Stimulated activated CD8-positive, alpha-beta memory T cell treated with anti-CD3 and anti-CD28 coated beads, Interleukin-7, amount 100 ng/mL, for 24 hours (primary cell): ENCODE results near the gene JARID2.

Experiments used
- DNase-seq: peaks from one replicate; pipeline ENCODE4 v3.0.0-alpha.2; 2020; ENCODE audit warnings: low read depth

The JARID2 gene

GRCh38 chr6:15441981-15442380 is 196.1 kb downstream of the JARID2 start:
- DNase-seq = no peak

DNA sequence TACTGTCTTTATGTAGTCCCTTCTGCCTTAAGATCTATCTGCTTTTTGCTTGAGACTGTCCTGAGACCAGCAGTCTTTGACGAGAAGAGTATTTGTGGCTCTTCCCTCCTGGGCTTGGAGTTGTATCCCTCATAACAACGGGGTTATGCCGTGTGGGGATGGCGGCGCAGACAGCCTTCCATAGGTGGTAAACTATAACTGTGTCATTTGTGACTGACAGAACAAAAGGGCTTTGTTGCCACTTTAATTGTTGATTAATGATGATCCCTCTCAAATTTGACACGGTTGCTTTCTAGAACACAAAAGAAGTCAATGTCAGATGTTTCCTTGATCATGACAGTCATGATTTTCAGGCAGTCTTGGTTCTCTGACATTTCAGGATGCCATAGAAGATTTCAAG is 196.6 kb downstream of the JARID2 start:
- no peak for DNase-seq

DNA sequence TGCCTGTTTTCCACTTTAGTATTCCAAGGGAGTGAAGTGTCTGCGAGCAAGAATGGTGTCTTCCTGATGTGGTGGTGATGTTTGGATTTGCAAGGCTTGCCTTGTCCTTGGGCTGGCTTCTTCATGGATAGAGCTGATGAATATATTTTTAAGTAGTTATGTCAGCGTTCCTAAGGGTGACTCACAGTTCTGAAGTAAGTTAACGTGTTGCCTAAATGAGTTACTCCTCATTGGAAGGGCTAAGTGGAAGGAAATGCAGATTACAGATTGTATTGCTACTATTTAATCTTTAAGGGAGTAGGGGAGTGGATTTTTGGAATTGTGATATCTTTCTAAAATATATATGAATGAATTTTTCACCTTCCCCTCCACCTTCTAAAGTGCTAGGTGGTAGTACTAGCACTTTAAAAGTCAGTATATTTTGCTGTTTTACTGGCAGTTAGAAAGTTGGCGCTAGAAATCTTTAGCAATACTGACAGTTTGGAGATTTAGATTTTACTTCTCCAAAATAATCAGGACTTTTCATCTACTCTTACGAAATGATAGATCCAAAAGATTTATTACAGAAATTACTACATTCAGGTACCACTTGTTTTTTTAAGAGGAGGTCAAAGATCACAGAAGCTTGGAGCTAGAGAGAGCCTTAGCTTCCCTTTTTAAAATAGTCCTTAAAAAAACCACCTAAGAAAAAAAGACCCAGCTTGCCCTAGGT is 197.4 kb downstream of the JARID2 start:
- DNase-seq = no peak

DNA sequence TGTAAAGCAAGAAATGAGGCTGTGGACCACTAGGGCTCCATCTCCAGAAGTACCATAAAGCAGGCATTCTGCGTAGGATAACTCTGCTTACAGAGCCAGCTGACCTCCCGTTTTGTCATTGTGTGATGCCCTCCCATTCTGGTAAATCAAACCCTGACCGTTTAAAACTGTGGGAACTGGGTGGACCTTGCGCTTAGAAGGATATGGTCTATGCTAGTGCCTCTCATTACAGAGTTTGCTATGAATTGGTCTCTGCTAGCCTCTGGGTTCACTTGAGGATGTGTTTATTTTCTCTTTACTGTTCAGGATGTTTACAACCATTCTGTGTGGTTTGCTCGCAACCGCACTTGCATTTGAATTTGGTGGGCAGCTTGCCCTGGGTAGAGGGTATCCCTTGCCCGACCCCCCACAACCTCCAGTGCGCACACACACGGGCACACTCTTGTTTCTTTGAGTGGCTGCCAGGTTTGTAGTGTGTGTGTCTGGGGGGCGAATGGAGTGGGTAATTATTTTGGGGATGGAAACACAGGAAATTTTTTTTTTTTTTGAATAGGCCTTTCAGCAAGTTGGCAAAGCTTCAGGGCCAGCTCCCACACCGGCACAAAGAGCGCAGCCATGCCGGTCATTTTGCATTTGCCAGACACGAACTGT is 198.3 kb downstream of the JARID2 start:
- DNase-seq = no peak

- no peak for DNase-seq
These were observed 199.0 kb downstream of the JARID2 start for GRCh38 chr6:15444881-15445280.

GRCh38 chr6:15447546-15448267 is 201.8 kb downstream of the JARID2 start:
- DNase-seq = no peak

- no peak for DNase-seq
These were observed 203.1 kb downstream of the JARID2 start for GRCh38 chr6:15449011-15449410.

- DNase-seq = no peak
These were observed 205.9 kb downstream of the JARID2 start for GRCh38 chr6:15451738-15452137.

GRCh38 chr6:15452182-15452941 is 206.5 kb downstream of the JARID2 start:
- no peak for DNase-seq

- DNase-seq = no peak
These were observed 207.3 kb downstream of the JARID2 start for GRCh38 chr6:15453186-15453585.

DNA sequence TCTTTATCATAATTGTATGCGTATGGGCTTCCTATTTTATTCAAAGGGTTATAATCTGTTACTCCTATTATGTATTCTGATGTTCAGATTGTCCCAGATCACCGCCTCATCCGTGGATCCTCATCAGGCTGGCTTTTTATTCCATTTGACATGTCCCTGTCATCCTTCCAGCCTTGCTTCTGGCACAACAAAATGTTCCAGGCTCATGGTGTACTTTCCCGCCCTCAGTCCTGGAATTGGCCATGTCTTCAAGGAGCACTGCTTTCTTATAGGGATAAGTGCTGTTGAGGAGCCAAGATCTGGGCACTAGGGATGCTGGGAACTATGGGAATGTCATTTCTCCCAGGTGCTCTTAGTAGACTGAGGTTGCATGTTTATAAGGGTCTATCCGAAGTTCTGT is 207.8 kb downstream of the JARID2 start:
- no peak for DNase-seq

GRCh38 chr6:15456422-15456821 is 210.6 kb downstream of the JARID2 start:
- DNase-seq = no peak

DNA sequence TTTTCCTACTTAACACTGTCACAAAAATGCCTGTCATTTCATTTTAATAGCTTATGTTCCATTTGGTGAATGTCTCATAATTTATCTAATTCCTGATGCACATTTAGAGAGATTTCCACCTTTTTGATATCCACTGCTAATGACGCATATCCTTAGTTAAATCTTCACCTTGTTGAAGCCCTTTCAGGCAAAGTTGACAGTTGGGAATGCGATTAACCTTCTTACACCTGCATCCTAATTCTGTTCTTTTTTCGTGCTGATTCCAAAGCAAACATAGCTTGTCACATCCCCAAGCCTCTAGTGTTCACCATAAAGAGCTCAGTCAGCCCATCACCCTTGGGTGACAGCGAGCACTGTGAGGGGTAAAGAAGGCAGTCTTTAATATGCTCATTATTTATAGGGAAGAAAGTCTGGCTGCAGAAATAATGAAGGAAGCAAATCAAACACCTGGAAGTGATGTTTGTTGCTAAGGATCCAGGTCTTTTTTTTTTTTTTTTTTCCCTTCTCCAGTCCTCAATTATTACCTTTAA is 211.3 kb downstream of the JARID2 start:
- DNase-seq = no peak

- DNase-seq = no peak
These were observed 212.2 kb downstream of the JARID2 start for GRCh38 chr6:15458021-15458459.

DNA sequence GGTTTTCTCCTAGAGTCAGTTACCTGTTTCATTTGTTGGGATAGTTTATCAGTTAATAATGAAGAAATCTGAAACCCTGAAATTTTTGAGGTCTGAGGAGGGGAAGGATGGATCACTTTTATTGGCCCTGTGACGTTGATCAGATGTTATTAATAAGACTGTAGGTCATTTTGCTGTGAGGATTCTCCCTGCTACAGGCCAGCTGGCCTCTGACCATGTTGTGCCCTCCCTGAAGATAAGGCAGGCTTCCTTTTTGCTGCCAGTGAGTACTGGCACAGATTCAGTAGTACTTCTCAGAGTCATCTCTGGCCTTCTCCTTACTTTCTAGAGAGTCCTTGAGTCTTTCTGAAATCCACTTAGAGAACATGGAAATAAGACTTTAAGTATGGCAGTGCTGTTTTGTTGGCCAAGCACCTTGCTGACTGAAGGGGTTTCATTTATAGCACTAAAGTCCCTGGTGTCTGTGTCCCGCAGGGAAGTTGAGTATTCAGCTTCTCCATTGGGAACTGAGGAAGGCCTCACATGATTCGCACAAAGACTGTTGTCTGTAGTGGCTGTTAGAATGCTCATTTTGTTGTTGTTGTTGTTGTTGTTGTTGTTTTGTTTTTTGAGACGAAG is 214.3 kb downstream of the JARID2 start:
- no peak for DNase-seq

DNA sequence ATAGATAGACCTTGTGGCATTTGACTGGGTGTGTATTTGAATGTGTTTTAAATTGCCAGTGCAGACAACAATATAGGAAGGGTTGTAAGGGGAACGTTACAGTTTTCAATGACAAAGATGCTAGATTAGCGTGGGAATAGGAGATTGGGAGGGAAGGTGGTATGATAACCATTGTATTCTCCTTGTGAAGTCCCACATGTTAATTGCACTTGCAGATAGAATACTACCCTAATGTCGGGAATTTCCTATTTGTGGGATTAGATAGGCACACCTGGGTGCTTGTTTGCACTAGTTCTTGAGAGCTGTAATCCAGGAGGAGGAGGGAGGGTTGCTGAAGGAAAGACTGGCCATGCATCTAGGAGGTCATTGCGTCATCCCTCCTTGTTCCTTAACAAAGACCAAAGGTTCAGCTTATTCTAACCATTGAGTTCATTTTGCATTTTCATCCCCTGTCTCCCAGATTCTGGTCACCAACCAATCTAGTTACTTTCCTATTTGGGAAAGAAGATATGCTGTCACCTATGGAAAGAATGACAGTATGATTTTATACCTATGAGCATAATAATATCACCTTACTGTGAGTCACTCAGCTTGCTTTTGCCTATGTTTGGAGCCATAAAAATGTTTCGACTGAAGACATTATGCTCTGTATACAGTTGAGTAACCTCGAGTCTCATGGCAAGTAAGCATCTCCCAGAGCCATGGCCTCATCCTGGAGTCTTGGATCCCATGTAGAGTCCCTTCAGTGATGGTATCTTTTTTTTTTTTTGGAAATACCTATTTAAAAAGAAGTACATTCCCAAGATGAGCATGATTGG is 215.5 kb downstream of the JARID2 start:
- no peak for DNase-seq

GRCh38 chr6:15462256-15462655 is 216.4 kb downstream of the JARID2 start:
- no peak for DNase-seq

- DNase-seq = no peak
These were observed 217.1 kb downstream of the JARID2 start for GRCh38 chr6:15462717-15463525.

- DNase-seq = peak; percentile 26
These were observed 218.4 kb downstream of the JARID2 start for GRCh38 chr6:15464211-15464725.

GRCh38 chr6:15465212-15465611 is 219.3 kb downstream of the JARID2 start:
- no peak for DNase-seq
